H1 (cell line): Measurements from ENCODE around the gene TRAP1. TPM values are rescaled to one million over a fixed set of nuclear protein-coding genes. Genes with fewer than 3 reads are reported as not detected.

Source experiments
- CTCF ChIA-PET: fragments of 300-600 bp; sonication (Branson Sonifier 250); formaldehyde crosslinking; loops from one replicate; lab custom pipeline; 2021; ENCODE audit not compliant: partially characterized antibody; lab: Charles Lee
- POLR2A ChIA-PET: fragments of 300-600 bp; sonication (Branson Sonifier 250); formaldehyde crosslinking; loops from one replicate; lab custom pipeline; 2021; ENCODE audit warnings: inconsistent platforms; ENCODE audit not compliant: partially characterized antibody; lab: Charles Lee
- DNase-seq, 2 experiments: peaks; one replicate each; pipeline versions ENCODE4 v3.0.0 to v3.0.0-alpha.2; 2010 to 2022; ENCODE audit warnings: low spot score in 2 of 2, low read depth in 1 of 2, mixed read lengths in 1 of 2
- FAIRE-seq: peaks from 2 replicates; lab custom pipeline; 2011; peaks lifted over from hg19 to GRCh38; lab: Jason Lieb, UNC
- H2AFZ ChIP-seq: 2 replicates; pipeline ENCODE4 v1.8.1; 2012; ENCODE audit warnings: low read length, inconsistent platforms
- H2AK5ac ChIP-seq: 2 replicates; pipeline ENCODE4 v1.6.1; 2013; ENCODE audit warnings: low read depth, low read length
- H2BK120ac ChIP-seq: replicated peaks from 2 replicates; pipeline ENCODE3; 2013; ENCODE audit warnings: low read depth, low read length, inconsistent platforms
- H2BK12ac ChIP-seq: 2 replicates; pipeline ENCODE4 v1.6.1; 2013; ENCODE audit warnings: low read depth, low read length
- H2BK15ac ChIP-seq: 2 replicates; pipeline ENCODE4 v1.6.1; 2013; ENCODE audit warnings: low read length
- H2BK20ac ChIP-seq: 2 replicates; pipeline ENCODE4 v1.6.1; 2013; ENCODE audit warnings: low read length
- H2BK5ac ChIP-seq: 2 replicates; pipeline ENCODE4 v1.6.1; 2013; ENCODE audit warnings: low read depth, low read length
- H3K14ac ChIP-seq: 2 replicates; pipeline ENCODE4 v1.6.1; 2013; ENCODE audit warnings: inconsistent platforms; ENCODE audit not compliant: insufficient read length
- H3K18ac ChIP-seq: 2 replicates; pipeline ENCODE4 v1.6.1; 2013; ENCODE audit warnings: low read length; ENCODE audit errors: extremely low read depth
- H3K23ac ChIP-seq: 2 replicates; pipeline ENCODE4 v1.6.1; 2013; ENCODE audit warnings: inconsistent platforms; ENCODE audit not compliant: insufficient read length
- H3K23me2 ChIP-seq: 2 replicates; pipeline ENCODE4 v1.6.1; 2013; ENCODE audit warnings: low read depth, low read length
- H3K27ac ChIP-seq: 2 replicates; pipeline ENCODE4 v1.6.1; 2011; ENCODE audit warnings: low read depth, low read length, inconsistent platforms
- H3K27me3 ChIP-seq, 4 experiments: replicated peaks in 1 of 4; 1 replicate in 1 of 4; 2 replicates in 3 of 4; pipeline versions ENCODE4 v1.6.1 to v1.8.1; 2011 to 2013; ENCODE audit warnings: low read length in 3 of 4, mild to moderate bottlenecking in 3 of 4, inconsistent platforms in 2 of 4, mixed read lengths in 2 of 4, moderate library complexity in 1 of 4; ENCODE audit not compliant: control insufficient read depth in 3 of 4, insufficient read depth in 3 of 4; ENCODE audit errors: extremely low read depth in 1 of 4
- H3K36me3 ChIP-seq, 4 experiments: 2 replicates each; pipeline versions ENCODE4 v1.6.1 to v1.8.1; 2011 to 2013; ENCODE audit warnings: mild to moderate bottlenecking in 4 of 4, low read length in 3 of 4, moderate library complexity in 2 of 4, control low read depth in 1 of 4, inconsistent platforms in 1 of 4; ENCODE audit not compliant: insufficient read depth in 4 of 4, control insufficient read depth in 2 of 4
- H3K4ac ChIP-seq: replicated peaks from 2 replicates; pipeline ENCODE3; 2013; ENCODE audit warnings: low read length, low read depth, mixed read lengths, inconsistent platforms; ENCODE audit not compliant: insufficient read length
- H3K4me1 ChIP-seq, 4 experiments: replicated peaks in 1 of 4; 1 replicate in 1 of 4; 2 replicates in 3 of 4; pipeline versions ENCODE4 v1.6.1 to v1.8.1; 2011 to 2013; ENCODE audit warnings: low read length in 3 of 4, inconsistent platforms in 2 of 4, mixed read lengths in 1 of 4; ENCODE audit not compliant: insufficient read depth in 4 of 4, control insufficient read depth in 3 of 4
- H3K4me2 ChIP-seq, 2 experiments: 2 replicates each; pipeline versions ENCODE4 v1.6.1 to v1.8.1; 2011 to 2013; ENCODE audit warnings: low read depth in 2 of 2, low read length in 2 of 2, control low read depth in 1 of 2, inconsistent platforms in 1 of 2, mild to moderate bottlenecking in 1 of 2; ENCODE audit not compliant: insufficient read depth in 1 of 2
- H3K4me3 ChIP-seq, 4 experiments: fragments of 200-600, 300-600 bp in 1 of 4; sonication (generic), shearing (Covaris generic), sonication (Bioruptor Twin) in 1 of 4; 2 replicates each; pipeline versions ENCODE4 v1.5.1 to v1.8.1; 2011 to 2016; ENCODE audit warnings: low read length in 4 of 4, low read depth in 3 of 4, control low read depth in 2 of 4, inconsistent platforms in 2 of 4, mild to moderate bottlenecking in 2 of 4, mixed read lengths in 1 of 4, moderate library complexity in 1 of 4; ENCODE audit not compliant: insufficient read depth in 2 of 4; ENCODE audit errors: extremely low read depth in 1 of 4
- H3K56ac ChIP-seq: replicated peaks from 2 replicates; pipeline ENCODE3; 2013; ENCODE audit warnings: low read depth, mild to moderate bottlenecking, mixed read lengths, low read length, inconsistent platforms; ENCODE audit not compliant: insufficient read length
- H3K79me1 ChIP-seq: 2 replicates; pipeline ENCODE4 v1.6.1; 2013; ENCODE audit warnings: low read depth, low read length, control low read depth
- H3K79me2 ChIP-seq, 2 experiments: 2 replicates each; pipeline versions ENCODE4 v1.6.1 to v1.8.1; 2012 to 2013; ENCODE audit warnings: low read length in 2 of 2, mild to moderate bottlenecking in 2 of 2, inconsistent platforms in 1 of 2; ENCODE audit not compliant: insufficient read depth in 2 of 2, control insufficient read depth in 1 of 2
- H3K9ac ChIP-seq, 4 experiments: replicated peaks in 1 of 4; 1 replicate in 1 of 4; 2 replicates in 3 of 4; pipeline versions ENCODE4 v1.6.1 to v1.8.1; 2011 to 2013; ENCODE audit warnings: low read depth in 3 of 4, low read length in 3 of 4, control low read depth in 2 of 4, mild to moderate bottlenecking in 2 of 4, moderate library complexity in 2 of 4, inconsistent platforms in 1 of 4; ENCODE audit errors: extremely low read depth in 1 of 4
- H3K9me3 ChIP-seq, 2 experiments: 2 replicates each; pipeline versions ENCODE4 v1.6.1 to v1.8.1; 2012 to 2013; ENCODE audit warnings: mild to moderate bottlenecking in 2 of 2, moderate library complexity in 2 of 2, control low read depth in 1 of 2, inconsistent platforms in 1 of 2, low read depth in 1 of 2, low read length in 1 of 2, mixed read lengths in 1 of 2; ENCODE audit not compliant: insufficient read depth in 2 of 2
- H4K20me1 ChIP-seq, 2 experiments: replicated peaks in 1 of 2; 2 replicates each; pipeline versions ENCODE3 to v1.8.1; 2011 to 2013; ENCODE audit warnings: inconsistent platforms in 2 of 2, low read length in 2 of 2, mild to moderate bottlenecking in 1 of 2; ENCODE audit not compliant: insufficient read depth in 2 of 2, control insufficient read depth in 1 of 2
- H4K5ac ChIP-seq: 2 replicates; pipeline ENCODE4 v1.6.1; 2013; ENCODE audit warnings: low read length, low read depth, mixed read lengths, inconsistent platforms; ENCODE audit not compliant: insufficient read length
- H4K8ac ChIP-seq: 2 replicates; pipeline ENCODE4 v1.8.0; 2013; ENCODE audit warnings: mild to moderate bottlenecking, moderate library complexity, low read length, inconsistent platforms; ENCODE audit not compliant: insufficient read depth; ENCODE audit errors: extremely low read depth
- H4K91ac ChIP-seq: replicated peaks from 2 replicates; pipeline ENCODE3; 2013; ENCODE audit warnings: low read length, mixed read lengths, inconsistent platforms; ENCODE audit not compliant: insufficient read length
- ASH2L ChIP-seq: fragments of 200-600, 300-600 bp; sonication (generic); IDR thresholded peaks from one replicate; pipeline ENCODE4 v1.7.1; 2017; ENCODE audit warnings: low read length
- BACH1 ChIP-seq: IDR thresholded peaks from 2 replicates; pipeline ENCODE4 v1.6.1; 2012; ENCODE audit warnings: low read length, improper control_type of control experiment
- CEBPB ChIP-seq: IDR thresholded peaks from 2 replicates; pipeline ENCODE4 v1.6.1; 2012; ENCODE audit warnings: low read depth, low read length
- CHD1 ChIP-seq: IDR thresholded peaks from 2 replicates; pipeline ENCODE4 v1.6.1; 2012; ENCODE audit warnings: low read depth, low read length, improper control_type of control experiment
- CREB1 ChIP-seq: IDR thresholded peaks from 2 replicates; pipeline ENCODE4 v1.6.1; 2012; ENCODE audit warnings: inconsistent platforms
- MAX ChIP-seq: IDR thresholded peaks from 2 replicates; pipeline ENCODE4 v1.6.1; 2012; ENCODE audit warnings: inconsistent platforms
- POLR2AphosphoS5 ChIP-seq: IDR thresholded peaks from 2 replicates; pipeline ENCODE4 v1.6.1; 2011; ENCODE audit warnings: low read depth, low read length
- RAD21 ChIP-seq, 2 experiments: IDR thresholded peaks in 1 of 2; conservative IDR thresholded peaks in 1 of 2; 2 replicates each; pipeline ENCODE4 v1.6.1; 2011; ENCODE audit warnings: low read depth in 2 of 2, low read length in 2 of 2, improper control_type of control experiment in 1 of 2, inconsistent platforms in 1 of 2, mild to moderate bottlenecking in 1 of 2, moderate library complexity in 1 of 2
- SIN3A ChIP-seq, 2 experiments: IDR thresholded peaks in 1 of 2; conservative IDR thresholded peaks in 1 of 2; 2 replicates each; pipeline ENCODE4 v1.6.1; 2011 to 2012; ENCODE audit warnings: low read length in 2 of 2, improper control_type of control experiment in 1 of 2, low read depth in 1 of 2, mild to moderate bottlenecking in 1 of 2
- TBP ChIP-seq: IDR thresholded peaks from 2 replicates; pipeline ENCODE4 v1.6.1; 2011; ENCODE audit warnings: low read depth, low read length, improper control_type of control experiment
- TCF12 ChIP-seq: IDR thresholded peaks from 2 replicates; pipeline ENCODE4 v1.6.1; 2011; ENCODE audit warnings: low read depth, mild to moderate bottlenecking, low read length
- WGBS, 2 experiments: shearing (Covaris generic) in 1 of 2; methylation state at CpG; one replicate each; pipeline versions ENCODE4 v1.1.6 to v1.1.7; 2013 to 2015; ENCODE audit warnings: low lambda C conversion rate in 2 of 2, mixed read lengths in 2 of 2, inconsistent platforms in 1 of 2, low coverage in 1 of 2, missing lambda C conversion rate in 1 of 2; ENCODE audit not compliant: insufficient replicate concordance in 2 of 2, insufficient coverage in 1 of 2, insufficient read length in 1 of 2; ENCODE audit errors: extremely low coverage in 1 of 2, missing lambda C conversion rate in 1 of 2; 5-methylcytosine and 5-hydroxymethylcytosine counted together
- polyA plus RNA-seq, 7 experiments: library from polyadenylated mRNA; depleted of rRNA in 3 of 7; stranded (reverse) in 5 of 7; unstranded in 2 of 7; fragments of >200 nt in 5 of 7; fragments of 200-250 nt in 2 of 7; gene quantifications; 1 replicate in 5 of 7; 2 replicates in 1 of 7; 4 replicates in 1 of 7; pipeline versions ENCODE4 v1.2.1 to v1.2.3, GENCODE V29; 2011 to 2013; ENCODE audit warnings: missing spikeins in 2 of 7, mixed read lengths in 2 of 7
- total RNA-seq: library from RNA; stranded (reverse); fragmentation: NEBNext Ultra II Directional; extraction: Animal tissue kit (Norgen Biotek cat#: 25700); gene quantifications from 2 replicates; pipeline ENCODE4 v1.2.1, GENCODE V29; 2021

Gene TRAP1
- total and polyA plus RNA-seq, 2 of the 8 experiments (the other 6 are each of a cell fraction or from before 2014, with no cell fraction given): 215 to 283 TPM

- Histone ChIP-seq H3K4ac (peak overlapping the region; percentile 71), H3K4me2 (peak overlapping the region; percentile 50 to 54), H2AFZ (0 out of 2 replicates have a peak overlapping the region, but pooled peaks have one; percentile 2), H2BK5ac (peak overlapping the region; percentile 84), H4K5ac (peak overlapping the region; percentile 39), H4K8ac (peak overlapping the region; percentile 72; the same call in 1 of the 2 replicates), H3K14ac (no peak overlapping the region), H3K18ac (peak overlapping the region; percentile 15), H2BK15ac (no peak overlapping the region), H3K36me3 (no peaks in the 10 kb centered on the region), H3K27ac (peak overlapping the region; percentile 71), H2BK12ac (peak overlapping the region; percentile 53; the same call in 1 of the 2 replicates), H2BK120ac (no peak overlapping the region), H3K56ac (peak overlapping the region; percentile 21), H3K9me3 (no peaks in the 10 kb centered on the region), H4K91ac (peak overlapping the region; percentile 82), H3K9ac (peak overlapping the region in 1 of 4 experiments; percentile 25; a peak in 2 of 7 replicates), H2AK5ac (no peak overlapping the region), H3K23me2 (no peaks in the 10 kb centered on the region), H3K4me3 (peak overlapping the region in 1 of 4 experiments; percentile 4; a peak in 2 of 8 replicates), H3K79me2 (no peaks in the 10 kb centered on the region), H3K79me1 (peaks cover 2% of the 10 kb centered on the region; the same call in 1 of the 2 replicates), H3K23ac (no peak overlapping the region), H3K4me1 (peaks cover 11 to 25% (median 18%) of the 10 kb centered on the region in 4 experiments), H2BK20ac (0 out of 2 replicates have a peak overlapping the region, but pooled peaks have one; percentile 35), H3K27me3 (no peaks in the 10 kb centered on the region), H4K20me1 (no peaks in the 10 kb centered on the region)
- FAIRE-seq (no peak), DNase-seq (peak; percentile 39 to 70)
- CTCF ChIA-PET: interaction anchor here (1.1 to 3.2 kb wide), 3 partner anchors 8 to 55 kb away, joined by 3 to 11 read pairs (median 6); no protein-coding TSS in a partner anchor
- WGBS, 2 experiments: 45% methylated on average over 19 of the region's 19 CpGs; no CpG with 5 or more reads in 1 of the 2 experiments
- POLR2A ChIA-PET: interaction anchor here (1.0 to 2.3 kb wide), 4 partner anchors 8 to 104 kb away, joined by 3 to 5 read pairs (median 4); no protein-coding TSS in a partner anchor
- TF ChIP-seq TCF12 (0 out of 2 replicates have a peak, but pooled peaks have one; percentile 46), CEBPB (peak; percentile 84), TBP (0 out of 2 replicates have a peak, but pooled peaks have one; percentile 25), MAX (peak; percentile 95), CHD1 (no peak), POLR2AphosphoS5 (peak; percentile 60; the same call in 1 of the 2 replicates), RAD21 (IDR thresholded peaks at IDR 0.05 in 1 of 2, conservative IDR thresholded peaks at IDR 0.05 in 1 of 2; ENCODE audit: low read depth in 2 of 2, low read length in 2 of 2) (no peak), ASH2L (peak; percentile 46), BACH1 (peak; percentile 64; the same call in 1 of the 2 replicates), SIN3A (conservative IDR thresholded peaks at IDR 0.05 in 1 of 2, IDR thresholded peaks at IDR 0.05 in 1 of 2; ENCODE audit: low read depth in 1 of 2, low read length in 2 of 2) (peak in 1 of 2 experiments; percentile 58; a peak in 1 of 4 replicates), CREB1 (0 out of 2 replicates have a peak, but pooled peaks have one; percentile 16)
These were observed 71.6 kb downstream of the TRAP1 start for GRCh38 chr16:3645504-3646347.
